ENCODE data around the gene HS3ST6.
A peak's percentile ranks its signal among the peaks of the same experiment; 100 is the strongest.

The HS3ST6 gene

GRCh38 chr16:1938910-1939309 lies 20.7 kb upstream of the HS3ST6 start:
- TF ChIP-seq CTCF (IDR thresholded peaks at IDR 0.05) = no peak
- Histone ChIP-seq H3K27ac (peak overlapping the region in 1 of 2 donors; percentile 24), H3K4me3 (no peak overlapping the region)
- DNase-seq (ENCODE audit: low spot score) = no peak

- Histone ChIP-seq H3K4me3 (no peak overlapping the region), H3K27ac (peak overlapping the region in 1 of 2 donors; percentile 24)
- no peak for TF ChIP-seq CTCF (IDR thresholded peaks at IDR 0.05)
- no peak for DNase-seq (ENCODE audit: low spot score)
Observed at GRCh38 chr16:1938316-1938715, 20.1 kb upstream of the HS3ST6 start.

- no peak overlapping the region for H3K4me3 ChIP-seq
- no peak for TF ChIP-seq CTCF (IDR thresholded peaks at IDR 0.05)
- DNase-seq (ENCODE audit: low spot score) = no peak
- H3K27ac ChIP-seq = no peak overlapping the region
Observed at GRCh38 chr16:1936945-1937479, 18.8 kb upstream of the HS3ST6 start.

- Histone ChIP-seq H3K27ac (no peak overlapping the region), H3K4me3 (no peak overlapping the region)
- no peak for DNase-seq (ENCODE audit: low spot score)
- TF ChIP-seq CTCF (IDR thresholded peaks at IDR 0.05) = no peak
Observed at GRCh38 chr16:1933097-1933661, 15.0 kb upstream of the HS3ST6 start.

GRCh38 chr16:1932050-1933028 lies 14.1 kb upstream of the HS3ST6 start:
- TF ChIP-seq CTCF (IDR thresholded peaks at IDR 0.05) = no peak
- no peak for DNase-seq (ENCODE audit: low spot score)

GRCh38 chr16:1930338-1930720 lies 12.1 kb upstream of the HS3ST6 start:
- Histone ChIP-seq H3K4me3 (no peak overlapping the region), H3K27ac (no peak overlapping the region)
- TF ChIP-seq CTCF (IDR thresholded peaks at IDR 0.05) = no peak
- DNase-seq (ENCODE audit: low spot score) = no peak

More at GRCh38 chr16:1932050-1933028, 14.1 kb upstream of the HS3ST6 start:
- Histone ChIP-seq H3K4me3 (no peak overlapping the region), H3K27ac (no peak overlapping the region)
